NCI-H2081 (cell line): ENCODE results near the gene NDST4.

Source experiments
- DNase-seq, 2 experiments: peaks; one replicate each; lab custom pipeline; 2025; lab: John Stamatoyannopoulos, UW

Gene NDST4

DNA sequence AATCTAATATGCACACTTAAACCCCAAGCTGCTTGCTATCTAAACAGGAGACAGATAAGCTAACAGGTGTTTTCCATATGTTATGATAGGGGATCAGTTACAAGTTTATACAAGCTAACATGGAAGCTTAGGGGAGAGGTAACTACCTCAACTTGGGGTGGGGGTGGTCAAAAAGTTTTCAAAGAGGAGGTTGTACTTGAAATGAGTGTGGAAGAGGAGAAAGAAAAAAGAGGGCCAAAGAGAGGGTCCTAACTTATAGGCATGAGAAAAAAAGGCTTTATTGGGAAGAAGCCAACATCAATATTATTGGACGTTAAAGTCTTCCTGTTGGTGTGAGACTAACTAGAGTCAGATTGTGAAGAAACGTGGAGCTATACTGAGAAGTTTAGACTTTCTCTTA lies 205.9 kb downstream of the NDST4 start:
- DNase-seq = no peak

DNA sequence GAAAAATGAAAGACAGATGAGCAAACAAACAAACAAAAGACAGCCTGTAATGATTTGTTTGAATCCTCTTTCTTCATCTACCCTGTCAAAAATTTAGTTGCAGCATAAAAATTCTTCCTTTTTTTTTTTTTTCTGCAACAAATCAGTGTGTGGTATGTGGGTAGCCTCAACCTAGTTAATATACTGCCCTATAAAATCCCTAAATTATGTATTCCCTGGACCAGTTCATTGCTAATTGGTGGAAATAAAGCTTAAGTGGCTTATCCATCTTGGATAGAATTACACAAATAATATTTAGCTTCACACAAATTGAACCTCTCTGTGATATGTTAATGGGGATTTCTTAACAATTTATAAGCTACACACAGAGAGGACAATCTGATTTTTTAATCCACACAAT lies 208.4 kb downstream of the NDST4 start:
- DNase-seq = no peak

- no peak for DNase-seq
These were observed 212.5 kb downstream of the NDST4 start for GRCh38 chr4:114900934-114901333.

DNA sequence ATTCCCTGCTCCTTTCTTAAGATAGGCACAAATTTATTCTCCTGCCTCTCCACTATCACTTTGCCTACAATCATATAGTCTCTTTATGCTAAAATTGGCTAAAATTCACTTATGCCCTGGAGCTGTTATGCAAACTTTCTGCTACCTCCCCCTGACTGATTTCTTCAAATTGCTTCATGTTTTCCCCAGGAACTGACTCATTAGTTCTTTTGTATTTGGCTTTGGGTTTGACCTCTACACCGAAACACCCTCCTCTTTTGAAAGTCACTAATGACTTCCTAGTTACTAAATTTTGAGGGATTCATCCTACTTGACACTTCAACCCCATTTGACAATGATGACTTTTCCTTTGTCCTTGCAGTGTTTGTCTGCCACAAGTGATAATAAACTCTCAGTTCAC lies 222.6 kb downstream of the NDST4 start:
- no peak for DNase-seq

GRCh38 chr4:114886761-114887160 lies 226.7 kb downstream of the NDST4 start:
- no peak for DNase-seq

- DNase-seq = no peak
These were observed 229.8 kb downstream of the NDST4 start for GRCh38 chr4:114883641-114884040.

DNA sequence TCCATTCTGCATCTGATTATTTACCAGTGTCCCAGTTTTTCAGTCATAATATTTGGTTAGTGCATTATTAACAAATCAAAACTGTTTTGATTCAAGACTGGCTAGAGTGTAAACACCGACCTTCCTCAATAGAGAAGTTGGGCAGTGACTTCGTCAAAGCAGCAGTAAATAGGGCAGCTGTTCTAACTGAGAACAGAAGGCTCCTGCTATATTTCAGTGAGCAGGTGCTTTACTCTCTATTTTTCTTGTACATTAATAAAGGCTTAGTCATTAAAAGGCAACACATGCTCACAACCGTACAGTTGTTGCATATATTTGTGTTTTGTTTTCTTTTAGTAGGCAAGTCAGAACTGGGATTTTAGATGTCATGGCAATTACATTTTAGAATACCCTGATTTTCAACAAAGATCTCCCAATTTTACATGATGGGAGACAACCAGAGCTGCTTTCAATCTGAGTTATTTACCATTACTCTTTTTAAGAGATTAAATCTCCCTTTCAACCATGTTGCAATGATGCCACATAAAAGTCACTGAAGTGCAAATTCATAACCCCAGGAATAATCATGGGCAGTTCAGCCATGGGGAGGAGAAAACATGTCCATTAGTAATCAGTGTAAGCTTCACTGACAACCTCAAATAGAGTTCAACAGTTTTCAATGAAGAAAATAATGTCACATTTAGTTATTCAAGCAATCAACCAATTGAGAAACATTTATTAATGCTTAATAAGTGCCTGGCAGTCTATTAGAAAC lies 233.3 kb downstream of the NDST4 start:
- peak; percentile 34 to 83 for DNase-seq

DNA sequence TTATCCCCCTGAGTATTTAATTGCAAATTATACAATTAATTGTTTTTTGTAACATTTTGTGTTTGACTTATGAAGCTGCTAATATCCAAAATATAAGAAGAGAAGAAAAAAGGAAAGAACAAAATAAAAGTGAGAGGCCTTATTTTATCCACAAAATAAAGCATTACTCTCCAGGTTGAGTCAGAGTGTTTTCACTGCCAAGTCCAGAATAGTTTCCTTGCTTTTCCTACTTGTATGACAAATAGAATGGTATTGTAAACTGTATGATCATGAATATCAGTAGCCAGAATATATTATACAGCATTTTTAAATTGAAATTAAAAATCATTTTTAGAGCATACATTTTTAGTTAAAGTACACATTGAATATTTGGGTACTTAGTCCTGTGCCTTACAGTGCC lies 237.8 kb downstream of the NDST4 start:
- DNase-seq = no peak

- no peak for DNase-seq
These were observed 239.1 kb downstream of the NDST4 start for GRCh38 chr4:114874321-114874720.

DNA sequence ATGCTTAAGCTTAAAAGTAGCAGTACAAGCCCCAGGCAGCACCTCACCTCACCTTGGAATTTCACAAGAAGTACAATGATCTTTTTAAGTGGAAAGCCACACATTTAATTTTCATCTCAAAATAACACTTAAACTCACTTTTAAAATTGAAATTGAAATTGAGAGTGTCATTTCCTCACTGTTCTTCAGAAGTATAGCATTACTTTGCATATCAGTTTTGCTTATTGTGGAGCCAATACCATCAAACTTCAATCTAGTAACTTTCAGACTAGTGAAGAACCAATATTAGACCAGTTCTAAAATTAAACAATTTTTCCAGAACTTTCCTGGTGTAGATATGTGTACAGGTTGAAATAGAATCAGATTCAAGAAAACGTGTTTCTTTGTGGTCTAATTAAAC lies 242.4 kb downstream of the NDST4 start:
- DNase-seq = no peak

- no peak for DNase-seq
These were observed 246.3 kb downstream of the NDST4 start for GRCh38 chr4:114866901-114867670.

DNA sequence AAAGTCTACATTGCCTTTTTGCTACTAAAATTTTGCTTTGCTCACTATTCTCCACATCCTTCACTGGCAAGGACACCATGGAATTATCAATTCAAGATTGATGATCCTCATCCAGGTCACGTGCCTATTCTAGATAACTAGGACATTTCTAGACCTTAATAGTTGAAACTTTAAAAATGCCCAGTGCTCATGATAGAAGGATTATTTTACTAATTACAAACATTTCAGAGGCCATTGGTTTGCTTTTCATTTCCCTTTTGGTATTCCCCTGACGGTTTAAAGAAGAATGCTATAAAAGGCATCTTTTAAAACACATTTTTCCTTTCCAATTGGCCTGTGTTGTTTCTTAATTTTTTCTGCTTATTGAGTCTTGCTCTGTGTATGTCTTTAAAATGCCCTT lies 249.4 kb downstream of the NDST4 start:
- DNase-seq = no peak

GRCh38 chr4:114860786-114861185 lies 252.6 kb downstream of the NDST4 start:
- DNase-seq = no peak

DNA sequence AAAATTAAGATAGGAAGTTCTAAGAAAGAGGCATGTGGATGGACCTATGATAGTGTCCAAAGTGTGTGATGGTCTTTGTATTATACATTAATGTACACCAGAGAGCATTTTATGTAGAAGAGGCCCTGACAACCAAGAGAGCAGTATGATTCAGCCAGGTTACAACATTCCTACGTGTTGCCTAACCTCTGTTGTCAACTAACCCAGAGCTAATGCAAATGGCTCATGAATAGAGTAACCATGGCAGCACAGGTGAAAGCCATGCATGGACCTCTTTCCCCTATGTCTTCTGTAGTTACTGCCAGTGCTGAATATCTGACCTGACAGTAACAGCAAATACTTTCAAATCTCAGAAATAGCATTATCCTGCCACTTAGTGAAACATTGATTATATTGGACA lies 255.6 kb downstream of the NDST4 start:
- DNase-seq = no peak

GRCh38 chr4:114839986-114840385 lies 273.4 kb downstream of the NDST4 start:
- no peak for DNase-seq

GRCh38 chr4:114830628-114831027 lies 282.8 kb downstream of the NDST4 start:
- no peak for DNase-seq

DNA sequence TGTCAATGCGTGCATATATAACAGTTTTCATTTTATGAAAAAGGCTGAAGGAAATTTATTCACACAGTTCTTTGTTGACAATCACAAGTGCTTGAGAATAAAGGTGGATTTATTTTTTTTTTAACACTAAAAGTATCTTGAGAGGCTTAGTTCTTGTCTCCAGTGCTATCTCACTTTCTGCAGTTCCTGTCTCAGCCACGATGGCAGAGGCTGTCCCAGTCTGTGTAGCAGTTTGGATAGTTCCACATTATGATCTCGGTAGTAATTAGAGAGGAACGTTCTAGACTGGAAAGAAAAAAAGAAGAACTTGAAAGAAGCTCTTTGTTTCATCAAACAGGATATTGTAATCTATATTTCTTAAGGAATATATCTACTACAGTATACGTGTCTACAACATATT lies 285.8 kb downstream of the NDST4 start:
- DNase-seq = no peak

GRCh38 chr4:114815760-114816159 lies 297.7 kb downstream of the NDST4 start:
- no peak for DNase-seq

DNA sequence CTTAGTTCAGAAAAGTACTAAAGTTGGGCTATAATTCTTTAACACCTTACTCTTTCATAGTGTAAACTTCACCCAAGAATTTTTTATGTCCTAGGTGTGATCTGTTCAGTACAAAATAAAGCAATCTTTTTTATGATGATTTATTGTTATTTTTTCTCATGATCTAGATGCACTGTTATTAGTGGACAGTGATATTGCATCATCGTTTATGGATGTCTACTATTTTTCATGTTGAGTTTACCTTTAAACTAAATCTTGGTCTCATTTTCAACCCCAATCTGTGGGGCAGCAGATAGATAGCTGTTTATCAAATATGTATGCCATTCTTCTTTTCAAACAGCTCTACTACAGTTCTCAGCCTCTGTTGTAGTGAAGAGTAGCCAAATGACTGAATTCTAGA lies 299.5 kb downstream of the NDST4 start:
- no peak for DNase-seq

- no peak for DNase-seq
These were observed 301.7 kb downstream of the NDST4 start for GRCh38 chr4:114811564-114812301.

- no peak for DNase-seq
These were observed 305.5 kb downstream of the NDST4 start for GRCh38 chr4:114807759-114808404.

GRCh38 chr4:114807357-114807756 lies 306.1 kb downstream of the NDST4 start:
- DNase-seq = no peak
